ENCODE data around the gene COX8A. TPM values are rescaled to one million over a fixed set of nuclear protein-coding genes. Genes with fewer than 3 reads are reported as not detected.
"Not testable (repeated sequence)": the region's sequence is repeated elsewhere in the genome, so short reads cannot be mapped to it uniquely, and the experiment has no call there.

Gene COX8A, protein sequence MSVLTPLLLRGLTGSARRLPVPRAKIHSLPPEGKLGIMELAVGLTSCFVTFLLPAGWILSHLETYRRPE
- 239 TPM for polyA plus RNA-seq (ENCODE audit: insufficient read length)

DNA sequence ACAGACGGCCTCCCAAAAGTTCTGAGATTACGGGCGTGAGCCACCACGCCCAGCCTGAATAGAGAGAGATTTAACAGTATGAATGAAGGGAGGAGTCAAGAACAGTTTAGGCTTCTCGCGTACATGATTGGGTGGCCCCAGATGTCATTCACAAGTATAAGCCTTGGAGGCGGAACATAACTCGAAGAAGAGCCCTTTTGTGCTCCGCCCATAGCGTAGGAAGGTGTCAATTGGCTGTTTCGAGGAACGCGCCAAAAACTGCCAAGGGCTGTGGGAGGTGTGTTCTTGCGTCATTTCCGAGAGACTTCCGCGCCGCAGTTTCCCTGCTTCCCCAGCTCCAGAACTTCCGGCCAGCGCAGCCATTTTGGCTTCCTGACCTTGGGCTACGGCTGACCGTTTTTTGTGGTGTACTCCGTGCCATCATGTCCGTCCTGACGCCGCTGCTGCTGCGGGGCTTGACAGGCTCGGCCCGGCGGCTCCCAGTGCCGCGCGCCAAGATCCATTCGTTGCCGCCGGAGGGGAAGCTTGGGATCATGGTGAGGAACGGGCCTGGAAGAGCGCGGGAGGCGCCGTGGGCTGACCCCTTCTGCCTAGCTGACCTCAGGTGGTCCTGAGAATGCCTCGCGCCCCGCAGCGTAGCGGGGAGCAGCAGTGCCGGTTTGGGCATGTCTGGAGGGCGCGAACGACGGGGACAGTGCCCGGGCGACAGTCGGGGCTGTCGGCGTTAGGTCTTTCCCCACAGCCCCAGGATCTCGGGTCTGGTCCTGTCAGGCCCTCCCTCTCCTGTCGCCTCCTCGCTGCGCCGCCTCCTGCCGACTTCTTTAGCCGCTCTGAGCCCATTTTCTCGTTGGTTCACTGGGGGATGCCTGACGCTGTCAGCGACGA, at the start of gene COX8A:
Gene COX8A, plus strand, starts transcription at position 362 of the 885 bp plus-strand sequence. Its CDS starts 61 bp downstream, at position 423.
- peak; percentile 100 for DNase-seq (ENCODE audit: low read depth)

DNA sequence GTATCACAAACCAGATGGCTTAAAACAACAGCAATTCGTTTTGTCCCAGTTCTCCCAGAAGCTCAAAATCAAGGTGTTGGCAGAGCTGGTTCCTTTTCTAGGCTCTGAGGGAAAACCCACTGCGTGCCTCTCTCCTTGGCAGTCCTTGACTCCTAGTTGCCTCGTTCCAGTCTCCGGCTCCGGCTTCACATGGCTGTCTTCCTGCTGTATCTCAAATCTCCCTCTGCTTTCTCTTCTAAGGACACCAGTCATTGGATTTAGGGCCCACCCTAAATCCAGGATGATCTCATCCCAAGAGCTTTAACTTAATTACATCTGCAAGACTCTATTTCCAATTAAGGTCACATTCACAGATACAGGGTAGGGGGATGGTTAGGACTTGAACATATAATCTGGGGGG, 44.8 kb upstream of the COX8A start:
- DNase-seq (ENCODE audit: low read depth): no peak

DNA sequence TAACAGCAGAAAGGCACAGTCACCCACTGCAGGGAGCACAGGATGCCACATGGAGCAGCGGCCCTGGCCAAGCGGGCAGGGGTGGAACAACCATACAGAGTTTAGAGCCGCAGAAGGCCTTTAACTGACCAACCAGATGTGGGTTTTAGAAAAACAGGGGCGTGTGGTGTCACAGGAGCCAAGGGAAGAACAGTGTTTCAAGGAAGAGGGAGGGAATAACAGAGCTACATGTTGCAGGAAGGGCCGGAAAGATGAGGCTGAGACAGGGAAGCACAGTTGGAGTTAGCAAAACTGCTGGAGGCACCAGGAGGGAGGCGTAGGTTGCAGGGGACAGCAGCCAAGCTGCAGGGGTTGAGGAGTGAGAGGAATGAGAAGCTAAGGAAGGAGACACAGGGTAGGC, 43.4 kb upstream of the COX8A start:
- DNase-seq (ENCODE audit: low read depth): no peak

DNA sequence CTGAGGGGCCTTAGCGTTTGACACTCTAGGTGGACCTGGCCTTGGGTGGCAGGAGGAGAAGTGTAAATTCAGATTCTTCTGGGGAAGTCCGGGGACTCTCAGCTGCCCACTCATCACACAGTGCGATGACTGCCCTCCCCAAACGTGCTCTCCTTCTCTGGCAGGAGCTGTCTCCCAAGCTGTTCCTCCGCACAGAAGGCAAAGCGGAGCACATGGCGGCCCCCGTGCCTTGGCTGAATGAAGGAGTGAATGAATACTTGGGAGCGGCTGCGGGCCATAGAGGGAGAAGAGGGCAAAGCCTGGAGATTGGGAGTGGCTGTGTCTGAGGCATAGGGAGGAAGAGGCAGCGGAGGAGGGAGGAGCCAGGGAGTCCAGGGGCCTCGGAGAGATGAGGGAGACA, 42.5 kb upstream of the COX8A start:
- no peak for DNase-seq (ENCODE audit: low read depth)

DNA sequence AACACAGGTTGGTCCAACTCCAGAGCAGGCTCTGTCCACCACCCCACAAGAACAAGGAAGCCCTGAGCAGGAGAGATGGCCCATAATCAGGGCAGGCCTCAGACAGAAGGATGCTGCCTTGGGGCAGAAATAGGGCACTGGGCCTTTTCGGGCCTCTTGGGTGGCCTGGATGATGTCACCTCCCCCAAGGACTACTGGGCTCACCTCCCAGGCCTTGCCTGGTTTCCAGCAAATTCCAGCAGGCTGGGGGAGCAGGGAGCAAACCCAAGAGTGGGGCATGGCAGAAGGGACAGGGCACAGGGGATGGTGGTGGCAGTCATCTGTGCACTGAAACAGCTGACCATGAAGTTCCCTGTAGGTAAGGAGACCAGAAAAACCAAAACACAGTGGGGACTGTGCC, 41.0 kb upstream of the COX8A start:
- DNase-seq (ENCODE audit: low read depth): no peak

DNA sequence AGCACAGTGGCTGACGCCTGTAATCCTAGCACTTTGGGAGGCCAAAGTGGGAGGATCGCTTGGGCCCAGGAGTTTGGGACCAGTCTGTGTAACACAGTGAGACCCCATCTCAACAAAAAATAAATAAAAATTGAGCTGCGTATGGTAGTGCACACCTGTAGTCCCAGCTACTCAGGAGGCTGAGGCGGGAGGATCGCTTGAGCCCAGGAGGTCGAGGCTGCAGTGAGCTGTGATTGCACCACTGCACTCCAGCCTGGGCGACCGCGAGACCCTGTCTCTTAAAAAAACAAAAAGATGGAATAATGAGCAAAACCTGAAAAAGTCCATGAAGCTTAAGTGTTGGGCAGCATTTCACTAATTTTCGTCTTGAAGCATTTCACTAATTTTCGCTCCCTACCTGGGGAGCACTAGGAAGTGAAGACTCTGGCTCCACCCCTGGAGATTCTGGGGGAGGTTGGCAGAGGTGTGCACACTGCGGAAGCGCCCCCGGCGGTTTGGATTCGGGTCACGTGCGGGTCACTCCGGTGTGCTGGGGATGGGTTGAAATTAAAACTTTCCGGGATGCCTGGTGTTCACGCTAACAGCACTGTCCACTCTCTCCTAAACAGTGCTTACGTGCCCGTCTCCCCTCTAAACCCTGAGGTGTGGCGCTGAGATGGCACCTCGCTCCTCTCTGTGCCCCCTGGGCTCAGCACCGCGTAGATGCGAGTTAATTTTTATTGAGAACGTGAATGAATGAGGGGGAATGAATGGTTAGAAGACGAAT, 36.5 kb upstream of the COX8A start:
- no peak for DNase-seq (ENCODE audit: low read depth)

DNA sequence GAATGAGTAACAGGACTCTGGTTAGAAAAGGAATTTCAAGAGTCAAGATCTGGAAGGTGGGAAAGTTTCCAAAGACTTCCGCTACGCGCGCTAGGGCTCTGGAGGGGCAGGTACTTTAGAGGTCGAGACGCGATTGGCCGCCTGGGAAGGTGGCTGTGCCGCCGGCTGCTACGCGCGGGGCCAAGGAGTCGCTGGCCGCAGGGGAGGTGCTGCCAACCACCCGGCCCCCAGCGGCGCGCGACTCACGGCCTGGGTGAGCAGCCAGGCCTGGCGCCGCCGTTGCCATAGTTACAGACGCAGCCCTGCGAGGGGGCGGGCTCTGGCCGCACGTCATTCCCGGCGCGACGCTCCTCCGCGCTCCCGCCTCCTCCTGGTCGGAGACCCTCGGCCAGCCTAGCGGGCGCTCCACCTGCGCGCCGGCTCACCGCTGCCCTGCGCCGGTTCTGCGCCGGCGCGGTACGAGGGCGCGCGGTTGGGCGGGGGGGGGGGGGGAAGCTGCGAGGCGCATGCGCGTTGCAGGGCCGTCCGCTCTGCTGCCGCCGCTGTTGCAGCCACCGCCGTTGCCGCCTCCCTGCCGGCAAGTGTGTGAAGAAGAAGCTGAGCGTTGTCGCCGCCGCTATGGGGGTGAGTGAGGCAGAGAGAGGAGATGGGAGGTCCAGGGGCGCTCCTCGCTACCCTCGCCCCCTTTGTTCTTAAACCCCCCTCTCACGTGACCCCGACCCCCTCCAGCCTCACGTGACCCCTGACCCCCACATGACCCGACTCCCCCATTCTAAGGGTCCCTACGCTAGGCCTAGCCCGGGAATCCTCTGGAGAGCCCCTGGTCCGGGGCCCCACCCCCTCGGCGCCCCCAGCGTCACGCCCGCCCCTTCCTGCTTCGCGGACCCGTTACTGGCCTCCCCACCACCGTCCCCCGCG, 35.7 kb upstream of the COX8A start, which contains the start of gene NAA40:
Gene NAA40, plus strand, starts transcription at position 524 of the 918 bp plus-strand sequence. Its CDS starts 95 bp downstream, at position 619.
- DNase-seq (ENCODE audit: low read depth): no peak

DNA sequence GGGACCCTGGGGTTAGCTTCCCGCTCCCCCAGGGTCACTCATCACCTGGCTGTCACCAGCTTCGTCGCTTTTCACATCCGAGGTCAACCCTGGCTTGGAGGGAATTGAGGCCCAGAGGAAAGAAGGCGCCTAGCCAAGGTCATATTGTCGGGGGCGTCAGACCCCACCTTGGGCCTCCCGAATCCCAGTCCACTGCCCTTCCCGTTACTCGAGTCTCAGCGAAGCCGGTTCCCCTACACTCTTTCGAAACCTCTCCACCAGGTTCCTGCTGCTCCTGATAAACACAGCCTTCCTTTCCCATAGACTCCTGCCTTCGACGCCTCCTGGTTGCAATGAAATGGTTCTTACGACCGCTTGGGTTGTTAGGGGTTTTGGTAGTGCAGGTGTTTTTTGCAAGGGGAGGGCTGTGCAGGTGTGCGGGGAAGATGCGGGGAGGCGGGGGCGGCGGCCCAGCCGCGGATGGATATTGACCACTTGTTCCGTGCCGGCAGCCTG, 35.0 kb upstream of the COX8A start:
- no peak for DNase-seq (ENCODE audit: low read depth)

DNA sequence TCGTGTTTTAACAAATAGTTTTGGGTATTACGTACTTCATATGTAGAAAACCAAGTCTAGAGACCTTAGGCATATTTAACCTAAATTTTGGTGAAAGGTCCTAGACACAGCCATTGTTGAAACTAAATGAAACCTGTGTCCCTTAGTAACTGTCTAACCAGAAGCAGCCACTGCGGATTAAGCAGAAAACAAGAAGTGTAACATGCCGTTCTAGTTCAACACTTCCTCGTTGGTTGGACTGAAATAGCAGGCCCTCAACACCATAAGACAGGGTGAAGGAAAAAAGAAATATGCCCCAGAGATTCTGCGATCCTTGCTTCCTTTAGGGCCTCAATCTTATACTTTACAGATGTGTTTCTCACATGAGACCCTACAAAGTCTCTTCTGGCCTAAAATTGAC, 33.6 kb upstream of the COX8A start:
- DNase-seq (ENCODE audit: low read depth): no peak

DNA sequence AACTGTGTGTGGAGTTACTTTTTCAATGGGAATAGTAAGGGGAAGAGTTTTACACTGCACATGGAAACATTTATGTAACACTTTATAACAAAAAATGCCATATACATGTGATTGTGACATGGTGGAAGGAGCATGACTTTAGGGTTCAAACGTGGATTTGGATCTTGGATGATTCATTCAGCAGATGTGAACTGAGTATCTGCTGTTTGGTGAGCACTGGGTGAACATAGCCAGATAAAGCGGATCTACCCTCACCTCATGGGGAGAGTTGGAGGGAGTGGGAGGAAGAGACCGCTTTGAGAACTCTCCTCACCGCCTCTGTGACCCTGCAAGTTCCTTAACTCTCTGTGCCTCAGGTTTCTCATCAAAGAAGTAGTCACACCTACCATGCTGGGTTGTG, 32.5 kb upstream of the COX8A start:
- no peak for DNase-seq (ENCODE audit: low read depth)

DNA sequence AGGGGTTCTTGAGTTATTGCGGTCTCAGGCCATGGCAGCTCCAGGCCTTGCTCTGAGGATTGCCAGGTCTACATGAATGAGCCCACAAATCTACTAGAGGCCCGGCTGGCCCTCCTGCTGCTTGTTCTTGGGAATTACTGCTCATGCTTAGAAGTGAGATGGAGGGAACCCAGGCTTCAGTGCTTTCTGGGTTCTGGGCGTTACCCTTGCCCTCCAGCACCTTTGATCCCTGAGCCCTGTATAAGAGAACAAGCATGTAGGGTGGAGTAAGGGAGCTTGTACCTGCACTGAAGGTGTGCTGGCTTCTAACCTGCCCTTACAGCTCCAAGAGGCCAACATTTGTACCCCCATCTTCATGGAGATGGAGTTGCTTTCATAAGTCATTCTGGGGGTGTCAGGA, 31.6 kb upstream of the COX8A start:
- DNase-seq (ENCODE audit: low read depth): no peak

DNA sequence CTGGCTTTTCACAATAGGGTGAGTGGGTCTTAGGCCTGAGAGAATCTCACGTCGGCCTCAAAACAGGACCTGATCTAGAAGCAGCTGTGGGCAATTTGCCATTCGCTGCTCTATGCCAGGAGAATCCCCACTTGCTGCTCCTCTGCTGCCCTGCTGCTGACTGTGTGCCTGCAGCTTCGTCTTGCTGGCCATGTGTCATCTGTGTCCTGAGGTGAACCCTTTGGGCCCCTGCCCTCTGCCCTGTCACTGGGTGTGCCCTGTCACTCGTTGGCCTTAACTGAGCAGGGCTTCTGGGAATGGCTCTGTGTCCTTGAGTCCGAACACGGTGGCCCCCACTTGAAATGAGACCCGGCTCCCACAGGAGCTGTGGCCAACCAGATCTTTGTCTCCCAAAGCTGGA, 29.4 kb upstream of the COX8A start:
- DNase-seq (ENCODE audit: low read depth): no peak

DNA sequence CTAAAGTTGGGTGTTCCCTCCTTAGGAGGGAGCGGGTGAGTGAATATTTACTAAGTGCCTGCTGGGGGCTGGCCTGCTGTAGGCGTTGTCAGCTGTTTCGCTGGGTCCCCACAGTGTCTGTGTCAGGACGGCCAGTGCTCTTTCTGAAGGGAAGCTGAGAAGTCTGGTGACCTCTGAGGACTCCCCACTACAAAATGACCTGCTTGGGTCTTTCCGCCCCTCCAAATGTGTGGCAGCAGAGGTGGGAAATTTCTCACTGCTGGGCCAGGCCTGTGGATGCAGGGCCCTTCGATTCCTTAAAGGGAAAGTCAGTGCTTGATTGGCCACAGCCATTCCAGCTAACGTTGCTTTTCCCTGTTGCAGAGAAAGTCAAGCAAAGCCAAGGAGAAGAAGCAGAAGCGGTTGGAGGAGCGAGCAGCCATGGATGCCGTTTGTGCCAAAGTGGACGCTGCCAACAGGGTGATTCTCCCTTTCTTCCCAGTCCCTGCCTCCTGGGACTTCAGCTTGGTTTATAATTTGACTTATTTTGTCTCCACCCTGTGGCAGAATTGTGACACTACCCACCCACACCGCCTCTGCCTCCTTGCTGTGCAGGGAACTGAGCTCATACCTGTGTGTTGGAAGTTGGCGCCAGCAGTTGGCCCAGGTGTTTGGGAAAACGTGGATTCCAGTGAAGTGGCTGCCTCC, 28.8 kb upstream of the COX8A start:
- DNase-seq (ENCODE audit: low read depth): peak; percentile 46

DNA sequence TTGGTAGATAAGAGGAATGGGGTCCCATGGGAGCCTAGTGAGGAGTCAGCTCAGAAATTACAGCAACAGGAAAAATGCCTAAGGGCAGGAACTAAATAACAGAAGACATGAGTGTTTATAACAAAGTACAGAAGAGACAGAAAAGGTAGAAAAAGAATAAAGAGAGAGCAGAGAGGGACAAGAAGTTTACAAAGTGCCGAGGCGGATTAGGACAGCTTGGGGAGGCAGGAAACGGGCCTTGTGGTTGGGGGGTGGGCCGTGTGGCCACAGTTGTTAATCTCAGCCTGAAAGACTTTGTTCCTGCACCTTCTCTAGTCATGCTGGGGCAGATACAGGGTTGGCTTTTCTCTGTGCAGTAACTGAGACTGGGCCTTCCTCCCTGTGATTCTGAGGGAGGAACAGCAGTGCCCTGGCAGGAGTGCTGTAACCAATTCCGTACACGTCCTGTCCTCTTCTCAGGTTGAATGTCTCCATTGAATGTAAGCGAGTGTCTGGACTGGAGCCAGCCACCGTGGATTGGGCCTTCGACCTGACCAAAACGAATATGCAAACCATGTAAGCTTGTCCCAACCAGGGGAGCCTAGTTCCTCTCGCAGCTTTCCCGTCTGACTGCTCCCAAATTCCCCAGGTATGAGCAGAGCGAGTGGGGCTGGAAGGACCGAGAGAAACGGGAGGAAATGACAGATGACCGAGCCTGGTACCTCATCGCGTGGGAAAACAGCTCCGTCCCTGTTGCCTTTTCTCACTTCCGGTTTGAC, 22.5 kb upstream of the COX8A start:
- DNase-seq (ENCODE audit: low read depth): no peak

DNA sequence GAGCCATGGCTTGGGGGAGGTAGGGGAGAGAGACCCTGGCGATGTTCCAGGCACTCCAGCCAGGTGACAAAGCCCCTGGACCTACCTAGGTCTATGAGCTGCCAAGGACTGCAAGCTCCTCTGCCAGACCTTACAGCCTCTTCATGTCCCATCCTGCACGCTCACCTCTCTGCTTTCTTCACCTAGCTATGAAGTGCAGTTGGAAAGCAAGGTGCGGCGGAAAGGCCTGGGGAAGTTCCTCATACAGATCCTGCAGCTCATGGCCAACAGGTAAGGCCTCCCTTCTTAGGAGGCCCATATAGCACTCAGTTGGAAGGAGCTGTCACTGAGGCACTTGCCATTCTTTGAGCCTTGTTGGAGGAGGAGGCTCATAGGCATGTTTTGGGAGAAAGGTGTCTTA, 21.9 kb upstream of the COX8A start:
- DNase-seq (ENCODE audit: low read depth): no peak

DNA sequence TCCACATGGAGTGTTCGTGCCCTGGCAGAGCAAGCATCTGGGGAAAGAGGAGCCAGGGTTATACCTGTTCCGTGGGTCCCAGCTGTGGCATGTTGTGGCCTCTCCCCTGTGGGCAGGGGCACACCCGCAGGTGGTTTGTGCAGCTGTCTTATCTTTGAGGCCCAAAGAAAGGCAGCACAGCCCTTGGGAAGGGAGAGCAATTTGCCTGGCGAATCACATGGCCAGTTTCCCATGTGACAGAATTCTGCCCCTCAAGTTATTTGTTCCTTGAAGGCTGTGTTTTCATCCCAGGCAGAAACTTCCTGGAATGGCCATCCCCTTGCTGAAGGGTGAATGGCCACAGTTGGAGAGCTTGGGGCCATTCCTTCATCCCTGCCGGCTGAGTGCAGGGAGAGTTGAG, 16.4 kb upstream of the COX8A start:
- DNase-seq (ENCODE audit: low read depth): no peak

DNA sequence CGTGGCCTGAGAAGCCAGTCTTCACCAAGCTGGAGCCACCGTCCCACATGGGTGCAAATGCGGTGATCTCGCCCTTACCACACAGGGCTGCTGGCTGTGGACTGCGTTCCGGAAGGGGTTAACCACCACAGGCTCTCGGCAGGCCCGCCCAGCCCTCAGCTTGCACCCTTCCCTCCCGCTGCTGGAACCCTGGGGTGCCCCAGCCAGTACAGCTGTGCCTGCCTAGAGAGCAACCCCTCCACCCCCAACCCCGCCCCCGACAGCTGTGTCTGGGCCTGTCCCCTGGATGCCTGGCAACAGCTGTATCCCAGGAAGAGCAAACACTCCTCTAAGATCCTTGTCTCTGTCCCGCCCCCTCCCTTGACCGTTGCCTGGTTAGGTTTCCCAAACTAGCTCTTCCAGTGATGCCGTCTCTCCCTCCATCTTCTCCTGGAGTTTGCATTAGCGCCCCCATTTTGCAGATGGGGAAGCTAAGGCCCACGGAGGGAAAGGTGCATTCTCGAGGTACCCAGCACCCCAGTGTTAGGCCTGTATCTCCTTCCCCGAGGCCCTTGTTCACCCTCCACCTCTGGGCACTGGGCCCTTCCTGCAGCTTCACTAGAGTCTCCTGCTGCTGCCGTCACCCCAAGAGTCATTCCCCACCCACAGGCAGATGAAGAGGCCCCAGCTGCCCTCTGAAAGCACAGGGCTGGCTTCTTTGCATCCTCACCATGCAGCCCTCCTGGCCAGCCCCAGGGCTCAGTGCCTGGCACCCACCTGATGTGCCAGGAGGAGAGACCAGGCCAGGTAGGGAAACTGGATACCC, 12.6 kb upstream of the COX8A start:
- DNase-seq (ENCODE audit: low read depth): no peak

DNA sequence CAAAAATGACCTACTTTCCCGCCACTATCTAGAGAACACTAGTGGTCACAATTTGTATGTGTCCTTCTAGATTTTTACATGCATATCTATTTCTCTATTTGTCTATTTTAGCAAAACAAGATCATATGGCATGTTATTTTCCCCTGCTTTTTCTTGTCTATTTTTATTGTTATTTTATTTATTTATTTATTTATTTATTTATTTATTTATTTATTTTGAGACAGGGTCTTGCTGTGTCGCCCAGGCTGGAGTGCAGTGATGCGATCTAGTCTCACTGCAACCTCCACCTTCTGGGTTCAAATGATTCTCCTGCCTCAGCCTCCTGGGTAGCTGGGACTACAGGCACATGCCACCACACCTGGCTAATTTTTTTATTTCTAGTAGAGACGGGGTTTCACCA, 10.5 kb upstream of the COX8A start:
- DNase-seq (ENCODE audit: low read depth): not testable (repeated sequence)

DNA sequence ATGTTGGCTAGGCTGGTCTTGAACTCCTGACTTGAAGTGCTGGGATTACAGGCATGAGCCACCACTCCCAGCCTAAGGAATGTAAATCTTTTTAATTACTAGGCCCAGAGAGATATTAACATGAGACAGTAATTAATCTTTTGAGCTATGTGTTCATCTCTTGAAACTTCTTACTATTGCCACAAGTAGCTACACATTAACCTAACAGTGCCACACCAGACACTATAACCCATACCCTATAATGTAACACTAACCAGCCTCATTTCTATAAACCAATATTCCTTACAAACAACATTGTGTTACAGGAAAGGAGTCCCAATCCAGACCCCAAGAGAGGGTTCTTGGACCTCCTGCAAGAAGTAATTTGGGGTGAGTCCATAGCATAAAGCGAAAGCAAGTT, 8.0 kb upstream of the COX8A start:
- DNase-seq (ENCODE audit: low read depth): no peak

Measured in forelimb muscle (tissue), 1 donor.